Measurements from ENCODE around the gene TMEM108.

The TMEM108 gene

DNA sequence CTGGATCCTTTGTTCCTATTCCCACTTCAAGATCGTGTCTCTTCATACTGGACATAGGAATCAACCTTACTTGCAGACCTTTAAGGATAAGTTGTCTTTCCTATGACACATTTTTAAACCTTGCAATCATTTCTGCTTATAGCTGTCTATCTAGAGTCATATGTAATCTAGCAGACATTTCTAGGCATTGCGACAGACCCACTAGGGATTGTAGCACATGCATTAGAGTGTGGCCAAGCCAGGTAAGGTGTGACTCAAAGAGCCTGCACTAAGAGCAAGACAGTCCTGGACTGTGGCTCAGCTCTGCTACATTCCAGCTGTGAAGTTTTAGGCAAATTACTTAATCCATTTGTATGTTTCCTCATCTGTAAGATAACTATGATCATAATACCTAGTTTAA is 322.8 kb downstream of the TMEM108 start:
- ChIA-PET CTCF (interaction anchor here (0.5 to 0.6 kb wide), 2 partner anchors 113 to 160 kb away, joined by 3 read pairs; no protein-coding TSS in a partner anchor), POLR2A (no interaction called here)
- Histone ChIP-seq H3K9me3 (ENCODE audit: control insufficient read depth, insufficient read depth, low read depth, low read length) (no peaks in the 10 kb centered on the region), H3K4me1 (ENCODE audit: control insufficient read depth, insufficient read depth, low read length) (no peaks in the 10 kb centered on the region), H3K4me3 (ENCODE audit: low read depth, low read length) (no peak overlapping the region), H3K36me3 (ENCODE audit: control insufficient read depth in 2 of 2, insufficient read depth in 1 of 2, low read length in 2 of 2) (no peaks in the 10 kb centered on the region), H3K27ac (ENCODE audit: extremely low read depth, low read depth, low read length) (no peak overlapping the region)
- TF ChIP-seq, protein P1, sequence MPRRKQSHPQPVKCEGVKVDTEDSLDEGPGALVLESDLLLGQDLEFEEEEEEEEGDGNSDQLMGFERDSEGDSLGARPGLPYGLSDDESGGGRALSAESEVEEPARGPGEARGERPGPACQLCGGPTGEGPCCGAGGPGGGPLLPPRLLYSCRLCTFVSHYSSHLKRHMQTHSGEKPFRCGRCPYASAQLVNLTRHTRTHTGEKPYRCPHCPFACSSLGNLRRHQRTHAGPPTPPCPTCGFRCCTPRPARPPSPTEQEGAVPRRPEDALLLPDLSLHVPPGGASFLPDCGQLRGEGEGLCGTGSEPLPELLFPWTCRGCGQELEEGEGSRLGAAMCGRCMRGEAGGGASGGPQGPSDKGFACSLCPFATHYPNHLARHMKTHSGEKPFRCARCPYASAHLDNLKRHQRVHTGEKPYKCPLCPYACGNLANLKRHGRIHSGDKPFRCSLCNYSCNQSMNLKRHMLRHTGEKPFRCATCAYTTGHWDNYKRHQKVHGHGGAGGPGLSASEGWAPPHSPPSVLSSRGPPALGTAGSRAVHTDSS (tag by site-specific recombination; IDR thresholded peaks at IDR 0.05): no peak
- TF ChIP-seq ZNF660 (tag by site-specific recombination; IDR thresholded peaks at IDR 0.05) (no peak), ZEB2 (tag by site-specific recombination; IDR thresholded peaks at IDR 0.05) (no peak), ZNF404 (tag by site-specific recombination; IDR thresholded peaks at IDR 0.05) (no peak), SP2 (tag by site-specific recombination; IDR thresholded peaks at IDR 0.05) (no peak), ZNF184 (tag by site-specific recombination; IDR thresholded peaks at IDR 0.05) (no peak), ZNF423 (tag by site-specific recombination; IDR thresholded peaks at IDR 0.05) (no peak), ZNF26 (tag by site-specific recombination; IDR thresholded peaks at IDR 0.05) (no peak), ELK4 (IDR thresholded peaks at IDR 0.05; ENCODE audit: borderline replicate concordance, low read depth, low read length) (no peak), ZNF221 (tag by site-specific recombination; IDR thresholded peaks at IDR 0.05; ENCODE audit: borderline replicate concordance) (no peak), ZBTB1 (tag by site-specific recombination; IDR thresholded peaks at IDR 0.05) (no peak), ZNF23 (tag by site-specific recombination; IDR thresholded peaks at IDR 0.05; ENCODE audit: borderline replicate concordance) (no peak), KLF7 (tag by site-specific recombination; IDR thresholded peaks at IDR 0.05; ENCODE audit: borderline replicate concordance) (no peak), ZNF354C (tag by site-specific recombination; IDR thresholded peaks at IDR 0.05; ENCODE audit: borderline replicate concordance, low read depth) (no peak), ZNF202 (tag by site-specific recombination; IDR thresholded peaks at IDR 0.05; ENCODE audit: borderline replicate concordance) (no peak), ATF2 (tag by site-specific recombination; IDR thresholded peaks at IDR 0.05; ENCODE audit: low read depth) (no peak), ZNF292 (tag by site-specific recombination; IDR thresholded peaks at IDR 0.05; ENCODE audit: borderline replicate concordance, low read depth) (no peak), ZBTB44 (tag by site-specific recombination; IDR thresholded peaks at IDR 0.05) (no peak), ZNF174 (tag by site-specific recombination; IDR thresholded peaks at IDR 0.05) (no peak)

Measured in HEK293 (cell line).